Hepatocyte (in vitro differentiated cells): ENCODE results near the gene STAC.

ENCODE experiments used
- EZH2 ChIP-seq: fragments of 200-600 bp; sonication (generic); IDR thresholded peaks from 2 replicates; pipeline ENCODE4 v1.6.1; 2016; ENCODE audit warnings: antibody characterized with exemption, mild to moderate bottlenecking, borderline replicate concordance
- EZH2phosphoT487 ChIP-seq: fragments of 200-600 bp; sonication (generic); IDR thresholded peaks from one replicate; pipeline ENCODE4 v1.6.1; 2018; ENCODE audit warnings: antibody characterized with exemption, mild to moderate bottlenecking, low read depth, moderate library complexity; ENCODE audit not compliant: unreplicated experiment, severe bottlenecking
- TF ChIP-seq, protein P1 (sequence below): fragments of 200-600 bp; sonication (generic); IDR thresholded peaks from 2 replicates; pipeline ENCODE4 v1.5.1; 2016; ENCODE audit warnings: antibody characterized with exemption, mild to moderate bottlenecking; ENCODE audit not compliant: poor library complexity

DNA sequence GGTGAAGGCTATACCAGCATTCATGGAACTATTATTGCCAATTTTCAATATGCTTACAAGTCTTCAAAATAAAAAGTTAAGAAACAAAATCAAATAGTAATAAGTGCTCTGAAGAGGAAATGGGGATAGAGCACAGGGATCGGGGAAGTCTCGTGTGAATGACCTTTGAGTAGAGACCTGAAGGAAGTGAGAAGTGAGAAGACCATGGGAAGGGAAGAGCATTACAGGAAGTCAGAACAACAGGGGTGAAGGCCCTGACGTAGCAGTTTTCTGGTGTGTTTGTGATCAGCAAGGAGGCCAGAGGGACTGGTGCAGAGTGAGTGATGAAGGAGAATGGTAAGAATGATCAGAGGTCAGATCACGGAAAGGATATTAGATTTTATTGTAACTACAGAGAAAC lies 48.1 kb downstream of the STAC start:
- TF ChIP-seq, protein P1, sequence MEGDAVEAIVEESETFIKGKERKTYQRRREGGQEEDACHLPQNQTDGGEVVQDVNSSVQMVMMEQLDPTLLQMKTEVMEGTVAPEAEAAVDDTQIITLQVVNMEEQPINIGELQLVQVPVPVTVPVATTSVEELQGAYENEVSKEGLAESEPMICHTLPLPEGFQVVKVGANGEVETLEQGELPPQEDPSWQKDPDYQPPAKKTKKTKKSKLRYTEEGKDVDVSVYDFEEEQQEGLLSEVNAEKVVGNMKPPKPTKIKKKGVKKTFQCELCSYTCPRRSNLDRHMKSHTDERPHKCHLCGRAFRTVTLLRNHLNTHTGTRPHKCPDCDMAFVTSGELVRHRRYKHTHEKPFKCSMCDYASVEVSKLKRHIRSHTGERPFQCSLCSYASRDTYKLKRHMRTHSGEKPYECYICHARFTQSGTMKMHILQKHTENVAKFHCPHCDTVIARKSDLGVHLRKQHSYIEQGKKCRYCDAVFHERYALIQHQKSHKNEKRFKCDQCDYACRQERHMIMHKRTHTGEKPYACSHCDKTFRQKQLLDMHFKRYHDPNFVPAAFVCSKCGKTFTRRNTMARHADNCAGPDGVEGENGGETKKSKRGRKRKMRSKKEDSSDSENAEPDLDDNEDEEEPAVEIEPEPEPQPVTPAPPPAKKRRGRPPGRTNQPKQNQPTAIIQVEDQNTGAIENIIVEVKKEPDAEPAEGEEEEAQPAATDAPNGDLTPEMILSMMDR, result no peak
- TF ChIP-seq EZH2, result no peak
- no peak for TF ChIP-seq EZH2phosphoT487
